GM23248 (cell line): ENCODE data around the gene S100A4. TPM values are rescaled to one million over a fixed set of nuclear protein-coding genes. Genes with fewer than 3 reads are reported as not detected.
"Not testable (repeated sequence)": the region's sequence is repeated elsewhere in the genome, so short reads cannot be mapped to it uniquely, and the experiment has no call there.

Experiments used
- DNase-seq: peaks from one replicate; pipeline ENCODE4 v3.0.0-alpha.2; 2015
- H2AFZ ChIP-seq: fragments of 200-600 bp; sonication (generic); 2 replicates; pipeline ENCODE4 v1.6.1; 2016; ENCODE audit warnings: antibody characterized with exemption
- H3F3A ChIP-seq: fragments of 200-600 bp; sonication (generic); 2 replicates; pipeline ENCODE4 v1.6.1; 2016; ENCODE audit warnings: mild to moderate bottlenecking, antibody characterized with exemption, mixed run types; ENCODE audit not compliant: insufficient read depth
- H3K27ac ChIP-seq: fragments of 200-600 bp; sonication (generic); 2 replicates; pipeline ENCODE4 v1.5.1; 2016; ENCODE audit warnings: mild to moderate bottlenecking
- H3K27me3 ChIP-seq: fragments of 200-600 bp; sonication (generic); replicated peaks from 2 replicates; pipeline ENCODE4 v1.6.1; 2016; ENCODE audit warnings: mild to moderate bottlenecking; ENCODE audit not compliant: insufficient read depth
- H3K36me3 ChIP-seq: fragments of 200-600 bp; sonication (generic); 2 replicates; pipeline ENCODE4 v1.6.1; 2016; ENCODE audit warnings: low read depth, mild to moderate bottlenecking
- H3K4me1 ChIP-seq: fragments of 200-600 bp; sonication (generic); 2 replicates; pipeline ENCODE4 v1.6.1; 2016; ENCODE audit warnings: mild to moderate bottlenecking; ENCODE audit not compliant: insufficient read depth
- H3K4me2 ChIP-seq: fragments of 200-600 bp; sonication (generic); one replicate; pipeline ENCODE4 v1.6.1; 2016; ENCODE audit warnings: mild to moderate bottlenecking; ENCODE audit not compliant: unreplicated experiment
- H3K4me3 ChIP-seq: fragments of 200-600 bp; sonication (generic); 2 replicates; pipeline ENCODE4 v1.5.1; 2016; ENCODE audit warnings: mild to moderate bottlenecking
- H3K79me2 ChIP-seq: fragments of 200-600 bp; sonication (generic); 2 replicates; pipeline ENCODE4 v1.6.1; 2016; ENCODE audit warnings: mild to moderate bottlenecking; ENCODE audit not compliant: insufficient read depth
- H3K9ac ChIP-seq: fragments of 200-600 bp; sonication (generic); 2 replicates; pipeline ENCODE4 v1.6.1; 2016; ENCODE audit warnings: mild to moderate bottlenecking
- H3K9me2 ChIP-seq: fragments of 200-600 bp; sonication (generic); 2 replicates; pipeline ENCODE4 v1.6.1; 2016; ENCODE audit warnings: mixed run types, mild to moderate bottlenecking, moderate library complexity; ENCODE audit not compliant: insufficient read depth
- H3K9me3 ChIP-seq: fragments of 200-600 bp; sonication (generic); one replicate; pipeline ENCODE4 v1.6.1; 2017; ENCODE audit warnings: low read depth
- H4K20me1 ChIP-seq: fragments of 200-600 bp; sonication (generic); 2 replicates; pipeline ENCODE4 v1.6.0; 2016; ENCODE audit not compliant: insufficient read depth
- EZH2 ChIP-seq: fragments of 200-600 bp; sonication (generic); IDR thresholded peaks from 2 replicates; pipeline ENCODE4 v1.6.1; 2018; ENCODE audit warnings: antibody characterized with exemption, mild to moderate bottlenecking; ENCODE audit not compliant: insufficient read depth, poor library complexity, severe bottlenecking
- EZH2phosphoT487 ChIP-seq: fragments of 200-600 bp; sonication (generic); IDR thresholded peaks from 2 replicates; pipeline ENCODE4 v1.6.1; 2018; ENCODE audit warnings: antibody characterized with exemption, moderate library complexity, mild to moderate bottlenecking, low read depth; ENCODE audit not compliant: insufficient read depth
- WGBS, 2 experiments: methylation state at CpG; one replicate each; pipeline ENCODE4 v1.1.6; 2015 to 2017; ENCODE audit warnings: low lambda C conversion rate in 2 of 2, low coverage in 1 of 2; ENCODE audit errors: missing lambda C conversion rate in 2 of 2; 5-methylcytosine and 5-hydroxymethylcytosine counted together
- in situ Hi-C: fragments of 300-500 bp; cut with MboI; formaldehyde crosslinking; loops from 2 replicates; pipeline ENCODE4 v1.15.0; 2020
- polyA plus RNA-seq: library from polyadenylated mRNA; unstranded; fragments of >200 nt; fragmentation: Nextera tagmentation; extraction: Ambion mirVana; gene quantifications from 2 replicates; pipeline ENCODE4 v1.2.1, GENCODE V29; 2016
- total RNA-seq: library from RNA; depleted of rRNA; stranded (reverse); fragments of >200 nt; shearing (Covaris generic); gene quantifications from 2 replicates; pipeline ENCODE4 v1.2.3, GENCODE V29; 2014

S100A4 gene
- total and polyA plus RNA-seq, 2 experiments from 2014 or later = 236 to 610 TPM

GRCh38 chr1:153587314-153587713 is 41.7 kb upstream of the S100A4 start:
- Histone ChIP-seq H3K27me3 (no peaks in the 10 kb centered on the region), H3K36me3 (no peaks in the 10 kb centered on the region), H3K4me2 (no peak overlapping the region), H3K9ac (no peak overlapping the region), H3K9me3 (no peaks in the 10 kb centered on the region), H2AFZ (no peak overlapping the region), H3K4me3 (no peak overlapping the region), H3F3A (0 out of 2 replicates have a peak, but pooled peaks cover 7% of the 10 kb centered on the region), H3K9me2 (no peaks in the 10 kb centered on the region), H3K4me1 (peaks cover 6% of the 10 kb centered on the region), H3K27ac (no peak overlapping the region), H4K20me1 (no peaks in the 10 kb centered on the region), H3K79me2 (no peaks in the 10 kb centered on the region)
- 89 to 90% methylated on average over 5 of the region's 5 CpGs for WGBS, 2 experiments
- in situ Hi-C loops = no loop called here
- no peak for DNase-seq
- no peak for TF ChIP-seq EZH2
- no peak for TF ChIP-seq EZH2phosphoT487

DNA sequence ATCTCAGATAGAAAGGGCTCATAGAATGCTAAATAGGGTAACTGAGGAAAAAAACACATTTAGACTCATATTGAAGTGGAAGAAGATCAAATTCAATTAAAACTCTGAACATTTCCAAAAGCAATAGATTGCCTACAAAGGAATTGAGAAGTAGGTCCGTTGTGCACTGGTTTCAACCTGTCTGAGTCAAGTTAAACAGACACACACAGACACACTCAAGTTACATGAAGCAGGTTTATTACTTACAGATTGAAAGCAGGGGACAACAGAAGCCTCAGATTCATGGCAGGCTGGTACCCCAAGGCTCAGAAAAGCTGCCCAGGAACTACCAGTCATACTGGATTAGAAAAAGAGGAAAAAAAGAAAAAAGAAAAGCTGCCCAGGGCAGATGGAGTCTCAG is 40.7 kb upstream of the S100A4 start:
- in situ Hi-C loops = no loop called here
- Histone ChIP-seq H3K79me2 (no peaks in the 10 kb centered on the region), H4K20me1 (no peaks in the 10 kb centered on the region), H3K27me3 (no peaks in the 10 kb centered on the region), H3K4me1 (peaks cover 6% of the 10 kb centered on the region), H3K9me2 (no peaks in the 10 kb centered on the region), H2AFZ (no peak overlapping the region), H3K9ac (no peak overlapping the region), H3K36me3 (no peaks in the 10 kb centered on the region), H3K27ac (no peak overlapping the region), H3K4me2 (no peak overlapping the region), H3K9me3 (no peaks in the 10 kb centered on the region), H3K4me3 (no peak overlapping the region), H3F3A (0 out of 2 replicates have a peak, but pooled peaks cover 7% of the 10 kb centered on the region)
- TF ChIP-seq EZH2phosphoT487 = no peak
- TF ChIP-seq EZH2 = no peak
- WGBS, 2 experiments = 44 to 54% methylated on average over 1 of the region's 1 CpG
- DNase-seq = no peak

DNA sequence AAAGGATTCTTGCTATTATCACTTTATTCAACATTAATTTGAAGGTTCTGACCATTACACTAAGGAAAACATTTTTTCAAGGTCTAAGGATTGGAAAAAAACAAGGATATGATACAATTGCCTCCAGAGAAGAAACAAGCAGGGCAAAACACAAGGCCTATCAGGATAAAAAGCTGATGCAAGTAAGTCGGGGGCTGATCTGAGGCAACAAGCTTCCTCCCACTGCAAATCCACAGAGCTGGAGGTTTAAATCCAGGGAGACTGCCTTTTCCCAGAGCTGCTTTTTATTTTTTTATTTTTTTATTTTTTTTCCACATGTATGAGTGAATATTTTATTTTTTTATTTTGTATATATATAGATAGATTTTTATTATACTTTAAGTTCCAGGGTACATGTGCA is 39.4 kb upstream of the S100A4 start:
- no peaks in the 10 kb centered on the region for H3K9me3 ChIP-seq
- no peak overlapping the region for H3K4me2 ChIP-seq
- no peak overlapping the region for H2AFZ ChIP-seq
- H3K9me2 ChIP-seq = no peaks in the 10 kb centered on the region
- H3K36me3 ChIP-seq = no peaks in the 10 kb centered on the region
- DNase-seq = no peak
- no peak overlapping the region for H3K9ac ChIP-seq
- TF ChIP-seq EZH2 (no peak), EZH2phosphoT487 (no peak)
- no peaks in the 10 kb centered on the region for H3K79me2 ChIP-seq
- no peak overlapping the region for H3K27ac ChIP-seq
- peaks cover 6% of the 10 kb centered on the region for H3K4me1 ChIP-seq
- 94 to 97% methylated on average over 1 of the region's 1 CpG for WGBS, 2 experiments
- no peak overlapping the region for H3K4me3 ChIP-seq
- H3F3A ChIP-seq = 0 out of 2 replicates have a peak, but pooled peaks cover 7% of the 10 kb centered on the region
- in situ Hi-C loops = no loop called here
- H3K27me3 ChIP-seq = no peaks in the 10 kb centered on the region
- H4K20me1 ChIP-seq = no peaks in the 10 kb centered on the region

DNA sequence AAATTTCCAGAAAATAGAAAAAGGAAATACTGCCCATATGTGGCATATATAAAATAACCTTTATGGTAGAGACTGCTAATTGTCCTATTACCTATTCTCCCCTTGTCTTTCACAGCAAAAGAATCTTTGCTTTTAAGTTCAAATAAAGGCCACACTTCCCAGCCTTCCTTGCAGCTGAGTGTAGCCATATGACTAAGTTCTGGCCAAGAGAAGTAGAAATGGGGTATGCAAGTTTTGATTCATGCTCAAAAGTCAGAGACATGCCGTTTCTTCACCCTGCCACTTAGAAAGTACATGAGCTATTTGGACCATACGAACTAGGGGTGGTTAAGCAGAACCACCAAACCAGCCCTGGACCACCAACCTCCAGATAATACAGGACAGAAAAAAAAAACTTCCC is 38.4 kb upstream of the S100A4 start:
- Histone ChIP-seq H3K9me3 (no peaks in the 10 kb centered on the region), H2AFZ (no peak overlapping the region), H4K20me1 (no peaks in the 10 kb centered on the region), H3K27ac (no peak overlapping the region), H3K79me2 (no peaks in the 10 kb centered on the region), H3F3A (peaks cover 16% of the 10 kb centered on the region), H3K4me1 (peaks cover 11% of the 10 kb centered on the region), H3K9ac (no peak overlapping the region), H3K4me2 (no peak overlapping the region), H3K4me3 (no peak overlapping the region), H3K36me3 (no peaks in the 10 kb centered on the region), H3K27me3 (no peaks in the 10 kb centered on the region), H3K9me2 (no peaks in the 10 kb centered on the region)
- in situ Hi-C loops = no loop called here
- 58 to 63% methylated on average over 2 of the region's 2 CpGs for WGBS, 2 experiments
- TF ChIP-seq EZH2 (no peak), EZH2phosphoT487 (no peak)
- DNase-seq = peak; percentile 47

GRCh38 chr1:153583514-153583913 is 37.9 kb upstream of the S100A4 start:
- H3K4me3 ChIP-seq, H3K9ac ChIP-seq, H3K27ac ChIP-seq, H4K20me1 ChIP-seq, H3K9me3 ChIP-seq, H3K27me3 ChIP-seq, H3K4me2 ChIP-seq, H3K9me2 ChIP-seq, DNase-seq, in situ Hi-C loops, H3K36me3 ChIP-seq, H3K79me2 ChIP-seq, H2AFZ ChIP-seq: not testable (repeated sequence)
- 91 to 95% methylated on average over 3 of the region's 3 CpGs for WGBS, 2 experiments
- H3F3A ChIP-seq = peaks cover 20% of the 10 kb centered on the region
- peaks cover 16% of the 10 kb centered on the region for H3K4me1 ChIP-seq

- H3K27ac ChIP-seq, DNase-seq, H3K4me2 ChIP-seq, H3K9me3 ChIP-seq, H3K9ac ChIP-seq, H4K20me1 ChIP-seq, H3K79me2 ChIP-seq, in situ Hi-C loops, H3K9me2 ChIP-seq, H2AFZ ChIP-seq, H3K36me3 ChIP-seq, H3K4me3 ChIP-seq, H3K27me3 ChIP-seq: not testable (repeated sequence)
- Histone ChIP-seq H3F3A (peaks cover 25% of the 10 kb centered on the region), H3K4me1 (peaks cover 23% of the 10 kb centered on the region)
- 95 to 96% methylated on average over 10 to 34 of the region's 34 CpGs for WGBS, 2 experiments
These were observed 37.2 kb upstream of the S100A4 start for GRCh38 chr1:153582836-153583235.
